Measurements from ENCODE around the gene EBP. TPM values are rescaled to one million over a fixed set of nuclear protein-coding genes. Genes with fewer than 3 reads are reported as not detected.

EBP gene
- total RNA-seq, 4 donors from 2014 or later = 43.5 to 87.0 (median 64.1) TPM

DNA sequence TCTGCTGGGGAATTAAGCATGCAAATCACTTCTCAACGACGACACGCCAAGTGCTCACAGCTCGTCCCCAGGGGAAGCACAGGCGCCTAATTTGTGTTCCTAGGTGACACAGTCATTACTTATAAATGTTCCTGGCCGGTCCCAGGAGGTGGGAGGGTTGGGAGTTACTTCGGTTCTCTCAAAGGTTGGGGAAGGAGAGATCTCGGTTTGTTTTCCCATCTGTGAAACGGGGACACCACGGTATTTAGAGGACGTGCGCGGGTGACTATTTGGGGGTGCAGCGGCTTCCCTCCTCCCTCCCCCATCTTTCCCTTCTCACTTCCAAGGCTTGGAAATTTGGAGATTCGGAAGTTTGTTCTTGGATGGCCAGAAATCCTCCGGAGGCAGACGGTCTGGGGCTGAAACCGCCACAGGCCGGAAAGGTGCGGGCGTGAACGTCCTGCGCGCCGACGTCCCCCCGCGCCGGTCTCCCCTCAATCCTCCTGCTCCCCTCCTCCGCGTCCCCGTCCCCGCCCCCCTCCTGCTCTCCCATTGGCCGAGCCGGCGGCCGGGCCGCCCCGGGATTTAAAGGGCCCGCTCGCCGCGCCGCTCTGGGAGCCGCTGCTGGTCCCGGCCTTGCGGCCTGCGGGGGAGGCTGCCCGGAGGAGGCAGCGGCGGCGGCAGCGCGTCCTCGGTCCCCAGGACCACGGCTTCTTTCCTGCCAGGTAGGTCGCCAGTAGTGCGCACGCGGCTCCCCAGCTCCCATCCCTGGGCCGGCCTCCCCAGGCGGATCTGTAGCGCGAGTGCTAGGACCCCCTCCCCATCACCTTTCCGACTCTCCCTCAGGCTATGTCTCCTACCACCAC lies 13.0 kb upstream of the EBP start, which contains the start of gene PORCN:
Gene PORCN (plus strand): TSS at position 593 of the 845 bp plus-strand sequence. CDS start 829 bp downstream, outside the sequence.
- 1 to 41% methylated on average over 28 to 63 of the region's 65 CpGs for WGBS, 2 donors
- intact Hi-C loops (cut with DNase I; ENCODE audit: low total_unique reads) = no loop called here
- peak; percentile 72 to 96 for DNase-seq (ENCODE audit: low spot score in 2 of 2)
- no peak for TF ChIP-seq POLR2A (IDR thresholded peaks at IDR 0.05)
- TF ChIP-seq, protein P1, sequence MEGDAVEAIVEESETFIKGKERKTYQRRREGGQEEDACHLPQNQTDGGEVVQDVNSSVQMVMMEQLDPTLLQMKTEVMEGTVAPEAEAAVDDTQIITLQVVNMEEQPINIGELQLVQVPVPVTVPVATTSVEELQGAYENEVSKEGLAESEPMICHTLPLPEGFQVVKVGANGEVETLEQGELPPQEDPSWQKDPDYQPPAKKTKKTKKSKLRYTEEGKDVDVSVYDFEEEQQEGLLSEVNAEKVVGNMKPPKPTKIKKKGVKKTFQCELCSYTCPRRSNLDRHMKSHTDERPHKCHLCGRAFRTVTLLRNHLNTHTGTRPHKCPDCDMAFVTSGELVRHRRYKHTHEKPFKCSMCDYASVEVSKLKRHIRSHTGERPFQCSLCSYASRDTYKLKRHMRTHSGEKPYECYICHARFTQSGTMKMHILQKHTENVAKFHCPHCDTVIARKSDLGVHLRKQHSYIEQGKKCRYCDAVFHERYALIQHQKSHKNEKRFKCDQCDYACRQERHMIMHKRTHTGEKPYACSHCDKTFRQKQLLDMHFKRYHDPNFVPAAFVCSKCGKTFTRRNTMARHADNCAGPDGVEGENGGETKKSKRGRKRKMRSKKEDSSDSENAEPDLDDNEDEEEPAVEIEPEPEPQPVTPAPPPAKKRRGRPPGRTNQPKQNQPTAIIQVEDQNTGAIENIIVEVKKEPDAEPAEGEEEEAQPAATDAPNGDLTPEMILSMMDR (IDR thresholded peaks at IDR 0.05) = no peak
- peak within 1 kb of the TSS; percentile 45 for H3K4me3 ChIP-seq (ENCODE audit: low read depth, poor library complexity, severe bottlenecking)

DNA sequence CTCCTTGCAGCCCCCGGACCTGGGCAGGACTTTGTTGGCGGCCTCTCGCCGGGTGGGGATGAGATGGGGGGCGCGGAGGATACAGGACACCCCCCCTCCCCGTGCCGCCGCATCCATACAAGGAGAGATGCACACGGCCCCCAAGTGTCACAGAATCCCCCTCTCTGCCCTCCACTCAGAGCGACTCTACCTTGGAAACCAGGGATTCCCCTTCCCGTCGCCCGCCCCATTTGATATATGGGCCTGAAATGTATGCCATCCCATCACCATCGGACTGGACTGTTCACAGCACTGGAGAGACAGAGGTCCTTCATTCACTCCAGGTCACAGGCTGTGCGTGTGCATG lies 12.4 kb upstream of the EBP start:
- 0 to 41% methylated on average over 7 to 15 of the region's 16 CpGs for WGBS, 2 donors
- no peak for DNase-seq (ENCODE audit: low spot score in 2 of 2)
- H3K4me3 ChIP-seq (ENCODE audit: low read depth, poor library complexity, severe bottlenecking) = peak overlapping the region; percentile 45
- intact Hi-C loops (cut with DNase I; ENCODE audit: low total_unique reads) = no loop called here
- TF ChIP-seq, protein P1 (IDR thresholded peaks at IDR 0.05) = no peak
- no peak for TF ChIP-seq POLR2A (IDR thresholded peaks at IDR 0.05)

DNA sequence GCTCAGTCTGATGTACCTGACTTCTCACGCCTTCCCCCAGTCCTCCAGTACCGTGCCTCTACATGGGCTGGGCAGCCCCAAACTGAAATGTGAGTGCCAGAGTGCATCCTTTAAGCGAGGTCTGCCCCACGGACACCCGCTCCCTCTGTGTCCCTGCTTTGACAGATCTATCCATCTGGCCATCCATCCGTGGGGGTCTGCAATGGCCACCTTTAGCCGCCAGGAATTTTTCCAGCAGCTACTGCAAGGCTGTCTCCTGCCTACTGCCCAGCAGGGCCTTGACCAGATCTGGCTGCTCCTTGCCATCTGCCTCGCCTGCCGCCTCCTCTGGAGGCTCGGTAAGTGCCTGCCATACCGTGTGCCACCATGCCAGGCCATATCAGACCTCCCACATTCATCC lies 12.0 kb upstream of the EBP start:
- TF ChIP-seq, protein P1 (IDR thresholded peaks at IDR 0.05) = no peak
- no peak for DNase-seq (ENCODE audit: low spot score in 2 of 2)
- intact Hi-C loops (cut with DNase I; ENCODE audit: low total_unique reads) = no loop called here
- 42 to 66% methylated on average over 10 to 11 of the region's 11 CpGs for WGBS, 2 donors
- H3K4me3 ChIP-seq (ENCODE audit: low read depth, poor library complexity, severe bottlenecking) = no peak overlapping the region

DNA sequence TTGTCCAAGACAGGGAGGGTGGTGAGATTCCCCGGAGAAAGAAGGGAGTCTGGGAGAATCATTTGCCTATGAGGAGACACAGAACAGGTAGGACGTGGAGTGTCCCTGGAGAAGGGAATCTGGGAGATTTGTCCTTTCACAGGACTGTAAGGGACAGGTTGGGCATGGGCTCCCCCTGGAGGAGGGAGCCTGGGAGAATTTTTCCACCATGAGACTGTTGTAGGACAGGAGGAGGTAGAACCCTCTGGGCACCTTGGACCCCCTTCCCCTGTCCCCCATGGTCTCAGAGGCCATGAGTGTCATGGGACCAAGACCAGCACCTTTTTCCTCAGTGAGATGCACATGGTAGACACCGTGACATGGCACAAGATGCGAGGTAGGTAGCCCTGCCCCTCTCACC lies 10.0 kb upstream of the EBP start:
- 64 to 90% methylated on average over 2 to 4 of the region's 4 CpGs for WGBS, 2 donors
- H3K4me3 ChIP-seq (ENCODE audit: low read depth, poor library complexity, severe bottlenecking) = no peak overlapping the region
- no peak for TF ChIP-seq POLR2A (IDR thresholded peaks at IDR 0.05)
- TF ChIP-seq, protein P1 (IDR thresholded peaks at IDR 0.05) = no peak
- intact Hi-C loops (cut with DNase I; ENCODE audit: low total_unique reads) = no loop called here
- no peak for DNase-seq (ENCODE audit: low spot score in 2 of 2)

DNA sequence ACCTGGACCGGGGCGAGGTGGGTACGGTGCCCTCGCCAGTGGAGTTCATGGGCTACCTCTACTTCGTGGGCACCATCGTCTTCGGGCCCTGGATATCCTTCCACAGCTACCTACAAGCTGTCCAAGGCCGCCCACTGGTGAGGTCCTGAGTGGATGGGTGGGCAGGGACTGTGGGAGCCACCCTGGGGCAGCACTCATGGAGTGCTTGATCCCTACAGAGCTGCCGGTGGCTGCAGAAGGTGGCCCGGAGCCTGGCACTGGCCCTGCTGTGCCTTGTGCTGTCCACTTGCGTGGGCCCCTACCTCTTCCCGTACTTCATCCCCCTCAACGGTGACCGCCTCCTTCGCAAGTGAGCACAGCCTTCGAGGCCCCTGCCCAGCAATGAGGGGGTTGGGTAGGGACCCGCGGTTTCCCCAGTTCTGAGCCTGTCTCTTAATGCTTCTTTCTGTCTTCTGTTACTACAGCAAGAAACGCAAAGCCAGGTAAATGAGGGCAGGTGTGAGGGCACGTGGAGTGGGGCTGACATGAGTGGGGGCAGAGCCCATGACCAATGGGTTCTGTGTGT lies 9.2 kb upstream of the EBP start:
- no peak overlapping the region for H3K4me3 ChIP-seq (ENCODE audit: low read depth, poor library complexity, severe bottlenecking)
- intact Hi-C loops (cut with DNase I; ENCODE audit: low total_unique reads) = no loop called here
- DNase-seq (ENCODE audit: low spot score in 2 of 2) = no peak
- TF ChIP-seq POLR2A (IDR thresholded peaks at IDR 0.05) = no peak
- TF ChIP-seq, protein P1 (IDR thresholded peaks at IDR 0.05) = no peak
- 89 to 96% methylated on average over 13 to 20 of the region's 20 CpGs for WGBS, 2 donors

All from lower leg skin (tissue), 4 donors.